Parathyroid adenoma (tissue), 2 donors: ENCODE measurements around the gene EPHB2.

Experiments
- H2AFZ ChIP-seq: fragments of 300-600 bp; sonication (generic); one replicate; pipeline ENCODE4 v1.7.0; 2017; ENCODE audit warnings: antibody characterized with exemption, mild to moderate bottlenecking
- H3K27ac ChIP-seq: fragments of 300-600 bp; sonication (generic); one replicate; pipeline ENCODE4 v1.7.0; 2017
- H3K27me3 ChIP-seq: fragments of 300-600 bp; sonication (generic); one replicate; pipeline ENCODE4 v1.7.0; 2017; ENCODE audit warnings: low read length; ENCODE audit not compliant: control insufficient read depth, insufficient read depth
- H3K36me3 ChIP-seq: fragments of 300-600 bp; sonication (generic); one replicate; pipeline ENCODE4 v1.7.0; 2017; ENCODE audit warnings: low read length; ENCODE audit not compliant: control insufficient read depth, insufficient read depth
- H3K4me1 ChIP-seq: fragments of 300-600 bp; sonication (generic); one replicate; pipeline ENCODE4 v1.7.0; 2017; ENCODE audit warnings: control low read depth
- H3K4me2 ChIP-seq: fragments of 300-600 bp; sonication (generic); one replicate; pipeline ENCODE4 v1.7.0; 2017; ENCODE audit warnings: low read length
- H3K4me3 ChIP-seq: fragments of 300-600 bp; sonication (generic); one replicate; pipeline ENCODE4 v1.7.0; 2017; ENCODE audit warnings: low read depth, low read length
- H3K79me2 ChIP-seq: fragments of 300-600 bp; sonication (generic); one replicate; pipeline ENCODE4 v1.7.0; 2017; ENCODE audit warnings: control low read depth
- H3K9ac ChIP-seq: fragments of 300-600 bp; sonication (generic); one replicate; pipeline ENCODE4 v1.7.0; 2017; ENCODE audit warnings: mild to moderate bottlenecking
- H3K9me3 ChIP-seq: fragments of 300-600 bp; sonication (generic); one replicate; pipeline ENCODE4 v1.7.0; 2017; ENCODE audit warnings: low read length; ENCODE audit not compliant: control insufficient read depth
- TF ChIP-seq, protein P1 (sequence below): fragments of 300-600 bp; sonication (generic); IDR thresholded peaks from one replicate; pipeline ENCODE4 v1.7.0; 2017; ENCODE audit warnings: antibody characterized with exemption, mild to moderate bottlenecking
- donor health status: primary hyperparathyroidism.

Gene EPHB2

DNA sequence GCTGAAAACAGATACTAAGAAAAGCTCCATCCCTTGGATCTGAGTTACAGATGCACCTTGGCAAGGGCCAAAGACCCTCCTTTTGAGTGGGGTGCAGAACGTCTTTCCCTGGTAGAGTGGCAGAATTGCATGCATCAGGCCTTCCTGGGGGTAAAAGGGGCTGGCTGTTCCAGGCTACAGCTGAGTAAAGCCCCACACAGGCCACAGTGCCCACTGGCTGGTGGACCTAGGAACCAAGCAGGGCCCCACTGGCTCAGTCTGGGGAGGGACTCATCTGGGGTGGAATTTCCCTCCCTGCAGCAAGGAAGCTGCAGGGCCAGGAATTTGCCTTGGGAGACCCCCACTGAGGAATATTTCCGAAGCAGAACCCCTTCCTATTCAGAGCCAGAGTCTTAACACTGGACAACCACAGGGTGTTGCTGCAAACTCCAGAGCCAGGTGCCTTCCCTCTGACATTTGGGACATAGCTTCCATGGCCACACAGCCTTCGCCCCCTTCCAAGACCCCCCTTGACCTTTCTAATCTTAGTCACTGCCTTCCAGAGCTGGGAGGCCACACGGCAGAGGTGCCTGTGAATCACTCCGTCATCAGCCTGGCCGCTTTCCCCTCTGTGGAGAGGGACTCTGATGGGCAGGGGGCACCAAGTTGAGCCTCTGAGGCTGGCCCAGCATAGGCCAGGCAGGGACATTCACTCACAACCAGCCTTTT lies 209.5 kb downstream of the EPHB2 start:
- no peaks in the 10 kb centered on the region for H3K79me2 ChIP-seq
- no peaks in the 10 kb centered on the region for H3K9me3 ChIP-seq
- no peaks in the 10 kb centered on the region for H3K36me3 ChIP-seq
- TF ChIP-seq, protein P1, sequence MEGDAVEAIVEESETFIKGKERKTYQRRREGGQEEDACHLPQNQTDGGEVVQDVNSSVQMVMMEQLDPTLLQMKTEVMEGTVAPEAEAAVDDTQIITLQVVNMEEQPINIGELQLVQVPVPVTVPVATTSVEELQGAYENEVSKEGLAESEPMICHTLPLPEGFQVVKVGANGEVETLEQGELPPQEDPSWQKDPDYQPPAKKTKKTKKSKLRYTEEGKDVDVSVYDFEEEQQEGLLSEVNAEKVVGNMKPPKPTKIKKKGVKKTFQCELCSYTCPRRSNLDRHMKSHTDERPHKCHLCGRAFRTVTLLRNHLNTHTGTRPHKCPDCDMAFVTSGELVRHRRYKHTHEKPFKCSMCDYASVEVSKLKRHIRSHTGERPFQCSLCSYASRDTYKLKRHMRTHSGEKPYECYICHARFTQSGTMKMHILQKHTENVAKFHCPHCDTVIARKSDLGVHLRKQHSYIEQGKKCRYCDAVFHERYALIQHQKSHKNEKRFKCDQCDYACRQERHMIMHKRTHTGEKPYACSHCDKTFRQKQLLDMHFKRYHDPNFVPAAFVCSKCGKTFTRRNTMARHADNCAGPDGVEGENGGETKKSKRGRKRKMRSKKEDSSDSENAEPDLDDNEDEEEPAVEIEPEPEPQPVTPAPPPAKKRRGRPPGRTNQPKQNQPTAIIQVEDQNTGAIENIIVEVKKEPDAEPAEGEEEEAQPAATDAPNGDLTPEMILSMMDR: no peak
- H3K9ac ChIP-seq: no peak overlapping the region
- no peaks in the 10 kb centered on the region for H3K4me1 ChIP-seq
- H3K4me2 ChIP-seq: no peak overlapping the region
- H3K4me3 ChIP-seq: no peak overlapping the region
- no peaks in the 10 kb centered on the region for H3K27me3 ChIP-seq
- no peak overlapping the region for H3K27ac ChIP-seq
- H2AFZ ChIP-seq: no peak overlapping the region

DNA sequence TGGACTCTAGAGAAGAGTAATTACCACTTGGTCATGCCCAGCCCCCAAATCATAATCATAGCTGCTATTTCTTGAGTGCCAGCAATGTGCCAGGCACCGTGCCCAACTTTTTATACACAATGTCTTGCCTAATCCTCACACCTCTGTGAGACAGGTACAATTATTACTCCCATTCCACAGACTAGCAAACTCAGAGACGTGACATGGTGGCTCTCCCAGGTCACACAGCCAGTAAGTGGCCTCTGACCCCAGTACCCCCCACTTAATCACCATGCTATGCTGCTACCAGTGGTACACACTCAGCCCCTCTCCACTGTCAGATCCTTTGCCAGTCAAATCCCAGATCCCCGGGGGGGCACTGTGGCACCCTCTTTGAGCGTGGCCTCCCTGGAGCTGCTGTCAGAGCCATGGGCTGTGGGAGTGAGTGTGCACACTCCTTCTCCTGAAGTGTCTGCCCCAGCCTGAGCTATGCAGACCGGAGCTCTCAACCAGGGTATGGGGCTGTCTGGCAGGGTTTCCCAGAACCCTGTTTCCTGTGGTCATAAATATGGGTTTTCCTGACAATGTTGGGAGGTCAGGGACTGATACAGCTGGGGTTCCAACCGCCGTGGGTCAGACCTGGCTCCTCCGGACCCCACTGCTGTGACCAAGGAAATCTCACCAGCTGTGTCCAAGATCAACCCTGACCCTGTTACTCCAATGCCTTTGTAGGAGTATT lies 210.3 kb downstream of the EPHB2 start:
- Histone ChIP-seq H3K9me3 (no peaks in the 10 kb centered on the region), H3K79me2 (no peaks in the 10 kb centered on the region), H3K36me3 (no peaks in the 10 kb centered on the region), H2AFZ (no peak overlapping the region), H3K9ac (no peak overlapping the region), H3K27ac (no peak overlapping the region), H3K4me2 (no peak overlapping the region), H3K4me3 (no peak overlapping the region), H3K4me1 (no peaks in the 10 kb centered on the region), H3K27me3 (no peaks in the 10 kb centered on the region)
- TF ChIP-seq, protein P1: no peak

DNA sequence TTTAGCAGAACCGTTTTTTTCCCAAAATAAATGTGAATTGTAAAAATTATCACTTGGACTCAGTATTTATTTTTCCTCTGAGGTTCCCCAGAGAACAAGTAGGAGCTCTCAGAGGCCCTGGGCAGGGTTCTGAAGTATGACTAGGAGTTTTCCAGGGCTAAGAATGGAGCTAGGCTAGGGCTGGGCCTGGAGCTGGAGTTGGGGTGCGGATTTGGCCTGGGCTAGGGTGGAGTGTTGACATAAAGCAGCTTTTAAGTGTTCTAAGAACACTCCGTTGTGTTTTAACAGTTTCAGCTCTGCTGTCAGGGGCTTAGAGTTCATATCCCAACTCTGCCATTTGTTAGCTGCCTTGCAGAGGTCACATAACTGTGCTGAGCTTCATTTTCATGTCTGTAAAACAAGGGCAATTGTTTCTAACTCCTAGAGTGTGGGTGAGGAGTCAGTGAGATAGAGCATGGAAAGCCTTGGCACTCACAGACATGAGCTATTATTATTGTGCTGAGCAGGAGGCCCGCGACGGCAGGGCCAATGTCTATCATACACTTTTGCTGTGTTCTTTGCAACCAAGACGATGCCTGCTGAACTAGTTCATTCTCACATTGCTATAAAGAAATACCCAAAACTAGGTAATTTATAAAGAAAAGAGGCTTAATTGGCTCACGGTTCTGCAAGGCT lies 210.9 kb downstream of the EPHB2 start:
- Histone ChIP-seq H3K79me2 (no peaks in the 10 kb centered on the region), H3K9ac (no peak overlapping the region), H3K4me3 (no peak overlapping the region), H3K4me2 (no peak overlapping the region), H3K36me3 (no peaks in the 10 kb centered on the region), H3K4me1 (no peaks in the 10 kb centered on the region), H3K27me3 (no peaks in the 10 kb centered on the region), H2AFZ (no peak overlapping the region), H3K9me3 (no peaks in the 10 kb centered on the region), H3K27ac (no peak overlapping the region)
- TF ChIP-seq, protein P1: no peak

DNA sequence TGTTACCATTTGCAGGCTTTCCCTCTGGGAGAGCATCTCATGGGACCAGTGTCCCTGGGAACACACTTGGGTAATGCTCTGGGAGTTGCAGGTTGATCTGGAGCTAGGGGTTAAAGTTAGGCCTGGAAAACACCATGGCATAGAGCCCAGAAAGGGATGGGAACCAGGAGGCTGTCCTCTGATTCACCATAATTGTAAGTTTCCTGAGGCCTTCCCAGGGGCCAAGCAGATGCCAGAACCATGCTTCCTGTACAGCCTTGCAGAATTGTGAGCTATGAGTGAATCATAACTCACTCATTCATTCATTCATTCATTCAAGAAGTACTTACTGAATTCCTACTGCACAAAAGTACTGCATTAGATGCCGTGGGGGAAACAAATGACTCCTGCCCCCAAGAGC lies 212.0 kb downstream of the EPHB2 start:
- Histone ChIP-seq H3K4me1 (no peaks in the 10 kb centered on the region), H3K4me2 (no peak overlapping the region), H3K36me3 (no peaks in the 10 kb centered on the region), H2AFZ (no peak overlapping the region), H3K27me3 (no peaks in the 10 kb centered on the region), H3K9me3 (no peaks in the 10 kb centered on the region), H3K79me2 (no peaks in the 10 kb centered on the region), H3K9ac (no peak overlapping the region), H3K4me3 (no peak overlapping the region), H3K27ac (no peak overlapping the region)
- TF ChIP-seq, protein P1: no peak
